Sigmoid colon (tissue), 7 donors: ENCODE measurements around the gene RBM33. TPM values are rescaled to one million over a fixed set of nuclear protein-coding genes. Genes with fewer than 3 reads are reported as not detected.

ENCODE experiments used
- DNase-seq: peaks from one replicate; pipeline ENCODE4 v3.0.0-alpha.2; 2019
- H3K27ac ChIP-seq, 4 donors: fragments of 200-600 bp; sonication (generic); one replicate each; pipeline ENCODE4 v1.5.1; 2016 to 2019; ENCODE audit warnings: mild to moderate bottlenecking in 1 of 4
- H3K27me3 ChIP-seq, 3 donors: fragments of 200-600 bp; sonication (generic); one replicate each; pipeline ENCODE4 v1.5.1; 2019; ENCODE audit warnings: mild to moderate bottlenecking in 1 of 3
- H3K36me3 ChIP-seq, 4 donors: fragments of 200-600 bp; sonication (generic); one replicate each; pipeline ENCODE4 v1.5.1; 2016 to 2019
- H3K4me1 ChIP-seq, 4 donors: fragments of 200-600 bp; sonication (generic); one replicate each; pipeline ENCODE4 v1.5.1; 2017 to 2019
- H3K4me3 ChIP-seq, 4 donors: fragments of 200-600 bp; sonication (generic); one replicate each; pipeline ENCODE4 v1.5.1; 2017 to 2019; ENCODE audit warnings: mild to moderate bottlenecking in 2 of 4, moderate library complexity in 1 of 4
- H3K9me3 ChIP-seq, 4 donors: fragments of 200-600 bp in 3 of 4; sonication (generic) in 3 of 4; one replicate each; pipeline versions ENCODE4 v1.5.1 to v1.6.1; 2013 to 2019
- CTCF ChIP-seq, 4 experiments: fragments of 450-650 bp in 3 of 4; fragments of 200-600 bp in 1 of 4; IDR thresholded peaks; one replicate each; pipeline ENCODE4 v1.5.1; 2016 to 2019; ENCODE audit warnings: antibody characterized with exemption in 4 of 4, mild to moderate bottlenecking in 3 of 4, moderate library complexity in 2 of 4
- EP300 ChIP-seq, 4 donors: sonication (generic); formaldehyde crosslinking; IDR thresholded peaks; one replicate each; pipeline ENCODE4 v1.6.1; 2017; ENCODE audit warnings: antibody characterized with exemption in 4 of 4
- POLR2A ChIP-seq, 2 donors: fragments of 450-650 bp; IDR thresholded peaks; one replicate each; pipeline ENCODE4 v1.6.1; 2016; ENCODE audit warnings: antibody characterized with exemption in 2 of 2, mild to moderate bottlenecking in 2 of 2, moderate library complexity in 2 of 2
- POLR2AphosphoS5 ChIP-seq, 4 donors: sonication (generic); formaldehyde crosslinking; IDR thresholded peaks; one replicate each; pipeline ENCODE4 v1.6.1; 2017; ENCODE audit warnings: antibody characterized with exemption in 4 of 4
- WGBS, 2 donors: extraction: QIAGEN DNeasy Blood & Tissue Kit; methylation state at CpG; one replicate each; pipeline ENCODE4 v1.1.7; 2013; 5-methylcytosine and 5-hydroxymethylcytosine counted together
- intact Hi-C: fragments of 100-400 bp; cut with DNase I; formaldehyde crosslinking; loops from one replicate; pipeline ENCODE4 v1.15.1; 2023
- polyA plus RNA-seq, 3 donors: library from polyadenylated mRNA; stranded (reverse); fragments of 200-250 nt; gene quantifications; one replicate each; pipeline ENCODE4 v1.2.3, GENCODE V29; 2013
- total RNA-seq, 4 donors: library from RNA; depleted of rRNA; stranded (reverse); fragments of >200 nt; gene quantifications; one replicate each; pipeline ENCODE4 v1.1.0, GENCODE V29; 2016
- donor health status: healthy with polysubstance abuse.
- donor health status: Bipolar disorder and iron deficiency.
- donor health status: healthy.

RBM33 gene
- total and polyA plus RNA-seq, 7 donors, result 3.6 to 60.4 (median 30.8) TPM

DNA sequence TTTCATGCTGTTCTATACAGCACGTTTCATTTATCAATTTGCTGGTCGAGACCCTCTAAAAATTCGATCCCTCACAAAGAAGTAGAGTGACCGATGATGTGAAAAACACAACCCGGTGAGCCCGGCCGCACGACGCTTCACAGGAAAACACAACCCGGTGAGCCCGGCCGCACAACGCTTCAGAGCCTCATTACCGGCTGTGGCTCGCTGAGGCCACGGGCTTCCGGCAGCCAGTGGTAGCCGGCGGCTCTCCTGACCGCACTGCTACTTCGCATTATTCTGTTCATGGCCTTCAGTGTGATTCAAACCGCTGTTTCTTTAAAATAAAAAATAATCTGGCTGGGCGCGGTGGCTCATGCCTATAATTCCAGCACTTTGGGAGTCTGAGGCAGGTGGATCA lies 42.3 kb upstream of the RBM33 start:
- 93 to 94% methylated on average over 24 of the region's 24 CpGs for WGBS, 2 donors
- DNase-seq, result no peak
- Histone ChIP-seq H3K9me3 (no peaks in the 10 kb centered on the region), H3K4me3 (no peak overlapping the region), H3K27ac (no peak overlapping the region), H3K27me3 (peaks cover 0 to 41% (median 5%) of the 10 kb centered on the region in 3 donors), H3K4me1 (peaks cover 0 to 4% (median 2%) of the 10 kb centered on the region in 4 donors), H3K36me3 (no peaks in the 10 kb centered on the region)
- TF ChIP-seq POLR2AphosphoS5 (IDR thresholded peaks at IDR 0.05) (no peak), CTCF (IDR thresholded peaks at IDR 0.05) (no peak), POLR2A (IDR thresholded peaks at IDR 0.05) (no peak), EP300 (IDR thresholded peaks at IDR 0.05) (no peak)
- intact Hi-C loops, result no loop called here

- intact Hi-C loops, result no loop called here
- Histone ChIP-seq H3K27ac (no peak overlapping the region), H3K9me3 (no peaks in the 10 kb centered on the region), H3K27me3 (peaks cover 0 to 41% (median 5%) of the 10 kb centered on the region in 3 donors), H3K4me3 (no peak overlapping the region), H3K4me1 (peaks cover 0 to 4% (median 2%) of the 10 kb centered on the region in 4 donors), H3K36me3 (no peaks in the 10 kb centered on the region)
- 69 to 71% methylated on average over 7 of the region's 7 CpGs for WGBS, 2 donors
- TF ChIP-seq POLR2AphosphoS5 (IDR thresholded peaks at IDR 0.05) (no peak), POLR2A (IDR thresholded peaks at IDR 0.05) (no peak), CTCF (IDR thresholded peaks at IDR 0.05) (no peak), EP300 (IDR thresholded peaks at IDR 0.05) (no peak)
- no peak for DNase-seq
Measured at GRCh38 chr7:155602750-155603149, 41.7 kb upstream of the RBM33 start.

GRCh38 chr7:155603205-155603857 lies 41.1 kb upstream of the RBM33 start:
- TF ChIP-seq EP300 (IDR thresholded peaks at IDR 0.05) (no peak), POLR2A (IDR thresholded peaks at IDR 0.05) (no peak), POLR2AphosphoS5 (IDR thresholded peaks at IDR 0.05) (no peak), CTCF (IDR thresholded peaks at IDR 0.05) (no peak)
- Histone ChIP-seq H3K9me3 (no peaks in the 10 kb centered on the region), H3K4me3 (no peak overlapping the region), H3K4me1 (peaks cover 0 to 4% (median 2%) of the 10 kb centered on the region in 4 donors), H3K36me3 (no peaks in the 10 kb centered on the region), H3K27ac (no peak overlapping the region), H3K27me3 (peaks cover 0 to 41% (median 5%) of the 10 kb centered on the region in 3 donors)
- WGBS, 2 donors, result 68 to 79% methylated on average over 19 of the region's 19 CpGs
- intact Hi-C loops, result no loop called here
- no peak for DNase-seq

- no peak for DNase-seq
- H3K36me3 ChIP-seq, result no peaks in the 10 kb centered on the region
- H3K27ac ChIP-seq, result no peak overlapping the region
- peaks cover 0 to 40% (median 3%) of the 10 kb centered on the region in 3 donors for H3K27me3 ChIP-seq
- no peak for TF ChIP-seq POLR2AphosphoS5 (IDR thresholded peaks at IDR 0.05)
- TF ChIP-seq EP300 (IDR thresholded peaks at IDR 0.05), result no peak
- TF ChIP-seq POLR2A (IDR thresholded peaks at IDR 0.05), result no peak
- no peak for TF ChIP-seq CTCF (IDR thresholded peaks at IDR 0.05)
- H3K4me1 ChIP-seq, result peaks cover 0 to 1% (median under 1%) of the 10 kb centered on the region in 4 donors
- intact Hi-C loops, result no loop called here
- H3K9me3 ChIP-seq, result no peaks in the 10 kb centered on the region
- no peak overlapping the region for H3K4me3 ChIP-seq
- 88 to 89% methylated on average over 18 of the region's 18 CpGs for WGBS, 2 donors
Measured at GRCh38 chr7:155603858-155604503, 40.5 kb upstream of the RBM33 start.
